ENCODE results near the gene KLF18. TPM values are rescaled to one million over a fixed set of nuclear protein-coding genes. Genes with fewer than 3 reads are reported as not detected.

The KLF18 gene
- total RNA-seq, 1 experiment from 2014 or later: not detected

Other genes starting within 250 kb of the KLF18 start
- not detected in 2 replicates for gene ARTN, start 207.8 kb downstream of the KLF18 start, total RNA-seq (2014; rRNA removed; shearing (Covaris generic))
- gene IPO13, start 194.7 kb downstream of the KLF18 start, total RNA-seq (2014; rRNA removed; shearing (Covaris generic)): 14.3 and 25.8 TPM in 2 replicates
- 20.3 and 50.3 TPM in 2 replicates for gene DPH2, start 171.6 kb downstream of the KLF18 start, total RNA-seq (2014; rRNA removed; shearing (Covaris generic))
- 154 and 235 TPM in 2 replicates for gene ATP6V0B, start 166.7 kb downstream of the KLF18 start, total RNA-seq (2014; rRNA removed; shearing (Covaris generic))
- 70.2 and 81.8 TPM in 2 replicates for gene B4GALT2, start 162.4 kb downstream of the KLF18 start, total RNA-seq (2014; rRNA removed; shearing (Covaris generic))
- gene CCDC24, start 150.0 kb downstream of the KLF18 start, total RNA-seq (2014; rRNA removed; shearing (Covaris generic)): 1.7 and 4.1 TPM in 2 replicates
- gene SLC6A9, start 110.2 kb downstream of the KLF18 start, total RNA-seq (2014; rRNA removed; shearing (Covaris generic)): 0.66 and 1.4 TPM in 2 replicates
- gene KLF17, start 22.8 kb downstream of the KLF18 start, total RNA-seq (2014; rRNA removed; shearing (Covaris generic)): not detected in 2 replicates
- gene DMAP1, start 71.8 kb upstream of the KLF18 start, total RNA-seq (2014; rRNA removed; shearing (Covaris generic)): 9.9 and 10.8 TPM in 2 replicates
- 64.6 and 68.9 TPM in 2 replicates for gene ERI3, start 213.6 kb upstream of the KLF18 start, total RNA-seq (2014; rRNA removed; shearing (Covaris generic))